ENCODE results near the gene TAGLN3.

TAGLN3 gene

DNA sequence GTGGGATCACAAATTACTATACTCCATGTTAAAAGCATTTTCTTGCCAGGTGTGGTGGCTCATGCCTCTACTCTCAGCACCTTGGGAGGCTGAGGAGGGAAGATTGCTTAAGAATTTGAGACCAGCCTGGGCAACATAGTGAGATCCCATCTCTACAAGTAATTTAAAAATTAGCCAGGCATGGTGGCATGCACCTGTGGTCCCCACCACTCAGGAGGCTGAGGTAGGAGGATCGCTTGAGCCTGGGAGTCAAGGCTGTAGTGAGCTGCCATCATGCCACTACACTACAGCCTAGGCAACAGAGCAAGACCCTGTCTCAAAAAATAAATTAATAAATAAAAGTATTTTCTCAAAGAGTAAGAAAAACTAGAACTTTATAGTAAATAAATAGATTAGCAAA lies 42.8 kb upstream of the TAGLN3 start:
- DNase-seq (ENCODE audit: insufficient read length, low spot score), result no peak
- FAIRE-seq, result no peak
- TF ChIP-seq, protein P1, sequence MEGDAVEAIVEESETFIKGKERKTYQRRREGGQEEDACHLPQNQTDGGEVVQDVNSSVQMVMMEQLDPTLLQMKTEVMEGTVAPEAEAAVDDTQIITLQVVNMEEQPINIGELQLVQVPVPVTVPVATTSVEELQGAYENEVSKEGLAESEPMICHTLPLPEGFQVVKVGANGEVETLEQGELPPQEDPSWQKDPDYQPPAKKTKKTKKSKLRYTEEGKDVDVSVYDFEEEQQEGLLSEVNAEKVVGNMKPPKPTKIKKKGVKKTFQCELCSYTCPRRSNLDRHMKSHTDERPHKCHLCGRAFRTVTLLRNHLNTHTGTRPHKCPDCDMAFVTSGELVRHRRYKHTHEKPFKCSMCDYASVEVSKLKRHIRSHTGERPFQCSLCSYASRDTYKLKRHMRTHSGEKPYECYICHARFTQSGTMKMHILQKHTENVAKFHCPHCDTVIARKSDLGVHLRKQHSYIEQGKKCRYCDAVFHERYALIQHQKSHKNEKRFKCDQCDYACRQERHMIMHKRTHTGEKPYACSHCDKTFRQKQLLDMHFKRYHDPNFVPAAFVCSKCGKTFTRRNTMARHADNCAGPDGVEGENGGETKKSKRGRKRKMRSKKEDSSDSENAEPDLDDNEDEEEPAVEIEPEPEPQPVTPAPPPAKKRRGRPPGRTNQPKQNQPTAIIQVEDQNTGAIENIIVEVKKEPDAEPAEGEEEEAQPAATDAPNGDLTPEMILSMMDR (IDR thresholded peaks at IDR 0.05; ENCODE audit: insufficient read depth, missing control alignments), result no peak

GRCh38 chr3:111956449-111956848 lies 42.3 kb upstream of the TAGLN3 start:
- FAIRE-seq, result no peak
- TF ChIP-seq, protein P1 (IDR thresholded peaks at IDR 0.05; ENCODE audit: insufficient read depth, missing control alignments), result no peak
- no peak for DNase-seq (ENCODE audit: insufficient read length, low spot score)

- FAIRE-seq (no peak), DNase-seq (ENCODE audit: insufficient read length, low spot score) (no peak)
- TF ChIP-seq, protein P1 (IDR thresholded peaks at IDR 0.05; ENCODE audit: insufficient read depth, missing control alignments), result no peak
These were observed 41.6 kb upstream of the TAGLN3 start for GRCh38 chr3:111956995-111957734.

DNA sequence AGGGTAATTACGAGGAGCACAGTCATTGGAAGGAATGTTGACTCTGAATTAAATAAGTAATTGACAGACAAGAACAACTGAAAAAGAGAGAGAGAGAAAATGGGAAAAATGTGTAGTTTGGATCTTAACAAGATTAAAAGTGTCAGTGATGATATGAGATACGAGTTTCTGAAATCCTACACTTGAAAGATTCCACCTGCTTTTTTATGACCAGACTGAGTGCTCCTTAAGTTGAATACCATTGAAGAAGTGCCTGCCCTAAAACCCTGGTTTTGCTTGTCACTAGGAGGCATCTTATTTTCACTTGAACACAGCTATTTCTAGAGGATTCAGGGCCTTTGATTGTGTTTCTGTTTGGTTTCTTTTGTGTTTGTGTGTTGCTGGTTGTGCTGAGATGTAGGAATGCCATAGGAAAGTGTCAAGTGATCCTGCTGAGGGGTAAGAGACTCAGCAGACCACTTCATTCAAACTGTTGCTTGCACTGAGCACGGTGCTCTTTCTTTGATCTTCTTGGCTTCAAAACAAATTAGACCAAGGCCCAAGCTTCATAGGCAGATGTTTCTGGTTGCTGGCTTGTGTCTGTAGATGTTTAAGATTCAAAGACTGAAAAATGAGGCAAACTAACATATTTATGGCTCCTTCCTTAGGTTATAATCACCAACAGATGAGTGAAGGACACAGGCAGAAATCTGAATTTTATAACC lies 37.1 kb upstream of the TAGLN3 start:
- no peak for FAIRE-seq
- TF ChIP-seq, protein P1 (IDR thresholded peaks at IDR 0.05; ENCODE audit: insufficient read depth, missing control alignments), result no peak
- no peak for DNase-seq (ENCODE audit: insufficient read length, low spot score)

- TF ChIP-seq, protein P1 (IDR thresholded peaks at IDR 0.05; ENCODE audit: insufficient read depth, missing control alignments), result no peak
- FAIRE-seq (no peak), DNase-seq (ENCODE audit: insufficient read length, low spot score) (no peak)
These were observed 35.3 kb upstream of the TAGLN3 start for GRCh38 chr3:111963424-111963823.

DNA sequence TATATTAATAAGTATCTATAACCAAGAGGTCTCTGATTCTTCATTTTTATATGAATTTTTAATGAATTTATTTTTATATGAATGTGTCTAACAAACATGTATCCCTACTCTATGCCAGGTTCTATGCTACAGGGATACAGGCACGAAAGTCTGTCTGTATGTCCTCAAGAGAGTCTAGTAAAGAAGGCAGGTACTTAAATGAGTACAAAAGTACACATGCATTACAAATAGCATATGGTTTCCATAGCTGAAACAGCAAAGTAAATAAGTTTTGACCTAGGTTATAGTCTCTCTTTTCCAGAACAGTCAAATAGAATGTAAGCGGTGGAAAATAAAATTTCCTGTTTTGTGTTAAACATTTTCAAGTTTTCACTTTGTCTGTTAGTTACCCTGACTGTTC lies 33.2 kb upstream of the TAGLN3 start:
- FAIRE-seq (no peak), DNase-seq (ENCODE audit: insufficient read length, low spot score) (no peak)
- TF ChIP-seq, protein P1 (IDR thresholded peaks at IDR 0.05; ENCODE audit: insufficient read depth, missing control alignments), result no peak

- DNase-seq (ENCODE audit: insufficient read length, low spot score), result no peak
- FAIRE-seq, result no peak
- TF ChIP-seq, protein P1 (IDR thresholded peaks at IDR 0.05; ENCODE audit: insufficient read depth, missing control alignments), result no peak
These were observed 31.7 kb upstream of the TAGLN3 start for GRCh38 chr3:111967068-111967467.

Data from D721Med (cell line).